Forelimb muscle (tissue), 1 donor: ENCODE data around the gene SPDYE3. TPM values are rescaled to one million over a fixed set of nuclear protein-coding genes. Genes with fewer than 3 reads are reported as not detected.
A peak's percentile ranks its signal among the peaks of the same experiment; 100 is the strongest.
"Not testable (repeated sequence)": the region's sequence is repeated elsewhere in the genome, so short reads cannot be mapped to it uniquely, and the experiment has no call there.

Source experiments
- DNase-seq: peaks from one replicate; pipeline ENCODE4 v3.0.0-alpha.2; 2013; ENCODE audit warnings: low read depth
- polyA plus RNA-seq: library from polyadenylated mRNA; unstranded; fragments of 120-200 nt; gene quantifications from one replicate; pipeline ENCODE4 v1.2.1, GENCODE V29; 2013; ENCODE audit not compliant: insufficient read length

Gene SPDYE3
- polyA plus RNA-seq, result 5.7 TPM

- DNase-seq, result not testable (repeated sequence)
These were observed at the start of gene SPDYE3 for GRCh38 chr7:100307402-100307801. Gene SPDYE3 (plus strand): TSS chr7:100307702. CDS start chr7:100307886, 184 bp downstream.

GRCh38 chr7:100259984-100260383, 47.5 kb upstream of the SPDYE3 start:
- not testable (repeated sequence) for DNase-seq

- not testable (repeated sequence) for DNase-seq
These were observed 44.6 kb upstream of the SPDYE3 start for GRCh38 chr7:100262896-100263295.

GRCh38 chr7:100264223-100264622, 43.3 kb upstream of the SPDYE3 start:
- not testable (repeated sequence) for DNase-seq

- not testable (repeated sequence) for DNase-seq
These were observed 42.8 kb upstream of the SPDYE3 start for GRCh38 chr7:100264669-100265165.

- not testable (repeated sequence) for DNase-seq
These were observed 41.7 kb upstream of the SPDYE3 start for GRCh38 chr7:100265851-100266250.

- no peak for DNase-seq
These were observed 40.7 kb upstream of the SPDYE3 start for GRCh38 chr7:100266576-100267354.

- no peak for DNase-seq
These were observed 39.9 kb upstream of the SPDYE3 start for GRCh38 chr7:100267648-100268047.

GRCh38 chr7:100268882-100269281, 38.6 kb upstream of the SPDYE3 start:
- not testable (repeated sequence) for DNase-seq

- DNase-seq, result not testable (repeated sequence)
These were observed 38.0 kb upstream of the SPDYE3 start for GRCh38 chr7:100269306-100270045.

GRCh38 chr7:100270046-100270918, 37.2 kb upstream of the SPDYE3 start:
- DNase-seq, result not testable (repeated sequence)

- not testable (repeated sequence) for DNase-seq
These were observed 36.4 kb upstream of the SPDYE3 start for GRCh38 chr7:100270941-100271593.

- peak; percentile 89 for DNase-seq
These were observed 35.6 kb upstream of the SPDYE3 start for GRCh38 chr7:100271716-100272537.

- not testable (repeated sequence) for DNase-seq
These were observed 35.0 kb upstream of the SPDYE3 start for GRCh38 chr7:100272538-100272902.

- no peak for DNase-seq
These were observed 32.4 kb upstream of the SPDYE3 start for GRCh38 chr7:100275120-100275519.

GRCh38 chr7:100276126-100276525, 31.4 kb upstream of the SPDYE3 start:
- DNase-seq, result not testable (repeated sequence)

GRCh38 chr7:100282069-100282608, 25.4 kb upstream of the SPDYE3 start:
- not testable (repeated sequence) for DNase-seq

GRCh38 chr7:100283147-100283546, 24.4 kb upstream of the SPDYE3 start:
- not testable (repeated sequence) for DNase-seq

GRCh38 chr7:100287191-100287969, 20.1 kb upstream of the SPDYE3 start:
- not testable (repeated sequence) for DNase-seq
